Stomach smooth muscle (tissue), 2 donors: ENCODE measurements around the gene DPYD.

Source experiments
- H3K27ac ChIP-seq: one replicate; pipeline ENCODE4 v1.7.0; 2013; ENCODE audit warnings: mild to moderate bottlenecking, low read length, inconsistent platforms
- H3K27me3 ChIP-seq, 2 donors: one replicate each; pipeline ENCODE4 v1.7.0; 2013; ENCODE audit warnings: low read length in 2 of 2; ENCODE audit not compliant: insufficient read depth in 2 of 2, control insufficient read depth in 1 of 2
- H3K36me3 ChIP-seq, 2 donors: one replicate each; pipeline ENCODE4 v1.7.0; 2013; ENCODE audit warnings: low read length in 2 of 2; ENCODE audit not compliant: control insufficient read depth in 2 of 2, insufficient read depth in 2 of 2
- H3K4me1 ChIP-seq: one replicate; pipeline ENCODE4 v1.7.0; 2013; ENCODE audit warnings: low read length; ENCODE audit not compliant: control insufficient read depth, insufficient read depth
- H3K4me3 ChIP-seq, 2 donors: one replicate each; pipeline ENCODE4 v1.7.0; 2013; ENCODE audit warnings: low read length in 2 of 2
- H3K9ac ChIP-seq, 2 donors: one replicate each; pipeline ENCODE4 v1.7.0; 2013; ENCODE audit warnings: low read length in 2 of 2, mild to moderate bottlenecking in 1 of 2
- H3K9me3 ChIP-seq, 2 donors: one replicate each; pipeline ENCODE4 v1.7.0; 2013; ENCODE audit warnings: low read length in 2 of 2; ENCODE audit not compliant: control insufficient read depth in 2 of 2
- donor health status: healthy.
- donor health status: Pancreatic carcinoma.

DPYD gene

GRCh38 chr1:97920832-97921571 is at the start of gene DPYD:
Gene DPYD, minus strand, starts transcription at chr1:97921034. Its CDS starts 112 bp downstream, at chr1:97920922.
- Histone ChIP-seq H3K4me3 (peak within 1 kb of the TSS; percentile 86 to 96), H3K36me3 (no peaks in the 10 kb centered on the region), H3K27ac (peak within 1 kb of the TSS; percentile 60), H3K9ac (peak within 1 kb of the TSS; percentile 79 to 88), H3K27me3 (no peaks in the 10 kb centered on the region), H3K4me1 (no peaks in the 10 kb centered on the region), H3K9me3 (no peaks in the 10 kb centered on the region)

- H3K4me1 ChIP-seq, result no peaks in the 10 kb centered on the region
- H3K9me3 ChIP-seq, result no peaks in the 10 kb centered on the region
- no peak overlapping the region for H3K27ac ChIP-seq
- no peaks in the 10 kb centered on the region for H3K36me3 ChIP-seq
- no peak overlapping the region for H3K4me3 ChIP-seq
- no peak overlapping the region for H3K9ac ChIP-seq
- no peaks in the 10 kb centered on the region for H3K27me3 ChIP-seq
These were observed 39.6 kb upstream of the DPYD start for GRCh38 chr1:97960470-97960869.

- Histone ChIP-seq H3K9me3 (no peaks in the 10 kb centered on the region), H3K36me3 (no peaks in the 10 kb centered on the region), H3K27me3 (no peaks in the 10 kb centered on the region), H3K4me3 (no peak overlapping the region), H3K4me1 (no peaks in the 10 kb centered on the region), H3K27ac (no peak overlapping the region), H3K9ac (no peak overlapping the region)
These were observed 26.9 kb upstream of the DPYD start for GRCh38 chr1:97947695-97948094.

GRCh38 chr1:97943354-97943753 is 22.5 kb upstream of the DPYD start:
- Histone ChIP-seq H3K27ac (no peak overlapping the region), H3K9me3 (no peaks in the 10 kb centered on the region), H3K36me3 (no peaks in the 10 kb centered on the region), H3K27me3 (no peaks in the 10 kb centered on the region), H3K4me3 (no peak overlapping the region), H3K9ac (no peak overlapping the region), H3K4me1 (no peaks in the 10 kb centered on the region)

- H3K36me3 ChIP-seq, result no peaks in the 10 kb centered on the region
- H3K9ac ChIP-seq, result no peak overlapping the region
- no peaks in the 10 kb centered on the region for H3K9me3 ChIP-seq
- no peaks in the 10 kb centered on the region for H3K4me1 ChIP-seq
- H3K27me3 ChIP-seq, result no peaks in the 10 kb centered on the region
- no peak overlapping the region for H3K27ac ChIP-seq
- H3K4me3 ChIP-seq, result no peak overlapping the region
These were observed 21.6 kb upstream of the DPYD start for GRCh38 chr1:97942161-97943123.

- Histone ChIP-seq H3K9ac (no peak overlapping the region), H3K27me3 (no peaks in the 10 kb centered on the region), H3K4me3 (no peak overlapping the region), H3K9me3 (no peaks in the 10 kb centered on the region), H3K4me1 (no peaks in the 10 kb centered on the region), H3K36me3 (no peaks in the 10 kb centered on the region), H3K27ac (no peak overlapping the region)
These were observed 17.4 kb upstream of the DPYD start for GRCh38 chr1:97938285-97938642.

GRCh38 chr1:97936976-97937375 is 16.1 kb upstream of the DPYD start:
- H3K27me3 ChIP-seq, result no peaks in the 10 kb centered on the region
- no peaks in the 10 kb centered on the region for H3K4me1 ChIP-seq
- H3K4me3 ChIP-seq, result no peak overlapping the region
- H3K36me3 ChIP-seq, result no peaks in the 10 kb centered on the region
- no peaks in the 10 kb centered on the region for H3K9me3 ChIP-seq
- no peak overlapping the region for H3K9ac ChIP-seq
- no peak overlapping the region for H3K27ac ChIP-seq

- Histone ChIP-seq H3K27ac (no peak overlapping the region), H3K4me3 (no peak overlapping the region), H3K4me1 (no peaks in the 10 kb centered on the region), H3K9me3 (no peaks in the 10 kb centered on the region), H3K9ac (no peak overlapping the region), H3K36me3 (no peaks in the 10 kb centered on the region), H3K27me3 (no peaks in the 10 kb centered on the region)
These were observed 13.7 kb upstream of the DPYD start for GRCh38 chr1:97934491-97934890.

- Histone ChIP-seq H3K4me3 (no peak overlapping the region), H3K27me3 (no peaks in the 10 kb centered on the region), H3K9ac (no peak overlapping the region), H3K36me3 (no peaks in the 10 kb centered on the region), H3K27ac (no peak overlapping the region), H3K9me3 (no peaks in the 10 kb centered on the region), H3K4me1 (no peaks in the 10 kb centered on the region)
These were observed 9.3 kb upstream of the DPYD start for GRCh38 chr1:97929874-97930851.

- H3K27me3 ChIP-seq, result no peaks in the 10 kb centered on the region
- H3K4me3 ChIP-seq, result no peak overlapping the region
- H3K4me1 ChIP-seq, result no peaks in the 10 kb centered on the region
- no peak overlapping the region for H3K27ac ChIP-seq
- H3K9ac ChIP-seq, result no peak overlapping the region
- no peaks in the 10 kb centered on the region for H3K9me3 ChIP-seq
- no peaks in the 10 kb centered on the region for H3K36me3 ChIP-seq
These were observed 5.3 kb upstream of the DPYD start for GRCh38 chr1:97926017-97926708.
